H9 (cell line): ENCODE data around the gene SCGB2B2. TPM values are rescaled to one million over a fixed set of nuclear protein-coding genes. Genes with fewer than 3 reads are reported as not detected.

ENCODE experiments used
- DNase-seq: peaks from one replicate; pipeline ENCODE4 v3.0.0-alpha.2; 2017
- H2AFZ ChIP-seq: one replicate; pipeline ENCODE4 v1.6.1; 2013; ENCODE audit warnings: mild to moderate bottlenecking, low read length, control low read depth, moderate library complexity
- H2AK5ac ChIP-seq: 2 replicates; pipeline ENCODE4 v1.6.1; 2013; ENCODE audit warnings: low read length, control low read depth, mixed read lengths; ENCODE audit not compliant: insufficient read length
- H2BK120ac ChIP-seq: one replicate; pipeline ENCODE4 v1.6.1; 2013; ENCODE audit warnings: low read depth, mild to moderate bottlenecking, low read length, control low read depth, inconsistent platforms; ENCODE audit not compliant: poor library complexity, severe bottlenecking
- H2BK12ac ChIP-seq: 2 replicates; pipeline ENCODE4 v1.6.1; 2013; ENCODE audit warnings: low read length, control low read depth, mixed read lengths, low read depth; ENCODE audit not compliant: insufficient read length
- H2BK15ac ChIP-seq: 2 replicates; pipeline ENCODE4 v1.6.1; 2013; ENCODE audit warnings: low read depth, low read length, control low read depth
- H2BK20ac ChIP-seq: one replicate; pipeline ENCODE4 v1.6.1; 2013; ENCODE audit warnings: low read depth, mild to moderate bottlenecking, low read length, control low read depth, inconsistent platforms; ENCODE audit not compliant: poor library complexity, severe bottlenecking
- H2BK5ac ChIP-seq: 2 replicates; pipeline ENCODE4 v1.6.1; 2013; ENCODE audit warnings: low read length, control low read depth, mixed read lengths; ENCODE audit not compliant: insufficient read length
- H3K14ac ChIP-seq: 2 replicates; pipeline ENCODE4 v1.6.1; 2013; ENCODE audit warnings: low read length, control low read depth; ENCODE audit not compliant: insufficient read depth
- H3K18ac ChIP-seq: 2 replicates; pipeline ENCODE4 v1.6.1; 2013; ENCODE audit warnings: low read depth, mild to moderate bottlenecking, mixed read lengths, low read length, control low read depth; ENCODE audit not compliant: insufficient read length
- H3K23ac ChIP-seq: 2 replicates; pipeline ENCODE4 v1.6.1; 2013; ENCODE audit warnings: low read length, control low read depth, mixed read lengths, low read depth; ENCODE audit not compliant: insufficient read length
- H3K23me2 ChIP-seq: 2 replicates; pipeline ENCODE4 v1.6.1; 2013; ENCODE audit warnings: low read depth, mild to moderate bottlenecking, mixed read lengths, low read length, control low read depth; ENCODE audit not compliant: insufficient read length, poor library complexity, severe bottlenecking
- H3K27ac ChIP-seq: 2 replicates; pipeline ENCODE4 v1.5.1; 2013; ENCODE audit warnings: low read length, control low read depth, mixed read lengths, low read depth; ENCODE audit not compliant: insufficient read length
- H3K27me3 ChIP-seq: 2 replicates; pipeline ENCODE4 v1.6.1; 2013; ENCODE audit warnings: low read length, control low read depth, inconsistent platforms; ENCODE audit not compliant: insufficient read depth
- H3K4ac ChIP-seq: 2 replicates; pipeline ENCODE4 v1.6.1; 2013; ENCODE audit warnings: low read depth, mild to moderate bottlenecking, control low read depth, inconsistent platforms, low read length, moderate library complexity
- H3K4me1 ChIP-seq: 2 replicates; pipeline ENCODE4 v1.6.1; 2013; ENCODE audit warnings: low read length, control low read depth, inconsistent platforms; ENCODE audit not compliant: insufficient read depth
- H3K4me2 ChIP-seq: 2 replicates; pipeline ENCODE4 v1.6.1; 2013; ENCODE audit warnings: low read length, control low read depth, mixed read lengths; ENCODE audit not compliant: insufficient read length, insufficient read depth
- H3K56ac ChIP-seq: 2 replicates; pipeline ENCODE4 v1.6.1; 2013; ENCODE audit warnings: low read depth, mild to moderate bottlenecking, mixed read lengths, low read length, control low read depth; ENCODE audit not compliant: insufficient read length
- H3K79me1 ChIP-seq: 2 replicates; pipeline ENCODE4 v1.6.1; 2013; ENCODE audit warnings: low read depth, mild to moderate bottlenecking, moderate library complexity, low read length, control low read depth, inconsistent platforms; ENCODE audit not compliant: insufficient read depth, poor library complexity, severe bottlenecking
- H3K79me2 ChIP-seq: 2 replicates; pipeline ENCODE4 v1.6.1; 2013; ENCODE audit warnings: low read length, control low read depth, inconsistent platforms; ENCODE audit not compliant: insufficient read depth
- H3K9ac ChIP-seq: 2 replicates; pipeline ENCODE4 v1.6.1; 2013; ENCODE audit warnings: low read length, control low read depth, mixed read lengths; ENCODE audit not compliant: insufficient read length; ENCODE audit errors: extremely low read depth
- H3K9me3 ChIP-seq: one replicate; pipeline ENCODE4 v1.6.1; 2013; ENCODE audit warnings: low read depth, low read length, inconsistent platforms; ENCODE audit not compliant: control insufficient read depth
- H3T11ph ChIP-seq: one replicate; pipeline ENCODE4 v1.6.1; 2013; ENCODE audit warnings: mild to moderate bottlenecking, low read length, control low read depth, inconsistent platforms
- H4K20me1 ChIP-seq: one replicate; pipeline ENCODE4 v1.6.1; 2013; ENCODE audit not compliant: control insufficient read depth, insufficient read length, insufficient read depth
- H4K5ac ChIP-seq: 2 replicates; pipeline ENCODE4 v1.6.1; 2013; ENCODE audit warnings: low read depth, mild to moderate bottlenecking, mixed read lengths, low read length, control low read depth; ENCODE audit not compliant: insufficient read length
- H4K8ac ChIP-seq: replicated peaks from 2 replicates; pipeline ENCODE4 v1.6.1; 2013; ENCODE audit warnings: low read length, control low read depth, mixed read lengths, low read depth; ENCODE audit not compliant: insufficient read length
- H4K91ac ChIP-seq: 2 replicates; pipeline ENCODE4 v1.6.1; 2013; ENCODE audit warnings: low read depth, mild to moderate bottlenecking, moderate library complexity, mixed read lengths, low read length, control low read depth; ENCODE audit not compliant: insufficient read length
- H3K27ac Mint-ChIP-seq, 3 experiments: 2 replicates in 2 of 3; 3 replicates in 1 of 3; pipeline ENCODE4 v1.8.0; 2020 to 2021; ENCODE audit warnings: mixed read lengths in 3 of 3, mild to moderate bottlenecking in 1 of 3, moderate library complexity in 1 of 3
- H3K27me3 Mint-ChIP-seq: 2 replicates; pipeline ENCODE4 v1.8.0; 2021; ENCODE audit warnings: low read depth, mild to moderate bottlenecking, moderate library complexity, mixed read lengths
- H3K36me3 Mint-ChIP-seq, 3 experiments: 2 replicates in 2 of 3; 3 replicates in 1 of 3; pipeline ENCODE4 v1.8.0; 2020 to 2021; ENCODE audit warnings: low read depth in 3 of 3, mixed read lengths in 3 of 3; ENCODE audit not compliant: insufficient read depth in 1 of 3
- H3K4me1 Mint-ChIP-seq, 2 experiments: 2 replicates each; pipeline ENCODE4 v1.8.0; 2020; ENCODE audit warnings: mixed read lengths in 2 of 2
- H3K4me3 Mint-ChIP-seq, 2 experiments: 2 replicates in 1 of 2; 3 replicates in 1 of 2; pipeline ENCODE4 v1.8.0; 2020 to 2021; ENCODE audit warnings: mild to moderate bottlenecking in 2 of 2, mixed read lengths in 2 of 2, moderate library complexity in 1 of 2
- H3K9me3 Mint-ChIP-seq, 2 experiments: 2 replicates in 1 of 2; 3 replicates in 1 of 2; pipeline ENCODE4 v1.8.0; 2020; ENCODE audit warnings: mild to moderate bottlenecking in 2 of 2, mixed read lengths in 2 of 2, moderate library complexity in 1 of 2
- CTCF ChIP-seq: fragments of 200-600 bp; sonication (generic); conservative IDR thresholded peaks from 3 replicates; pipeline ENCODE4 v1.8.0; 2021; ENCODE audit warnings: antibody characterized with exemption, mild to moderate bottlenecking
- WGBS: extraction: QIAGEN DNeasy Blood & Tissue Kit; methylation state at CpG from one replicate; pipeline ENCODE4 v1.1.7; 2013; ENCODE audit warnings: missing lambda C conversion rate, low lambda C conversion rate, mixed read lengths; ENCODE audit not compliant: insufficient read length; ENCODE audit errors: extremely low coverage; 5-methylcytosine and 5-hydroxymethylcytosine counted together
- total RNA-seq: library from RNA; stranded (reverse); gene quantifications from 2 replicates; pipeline ENCODE4 v1.2.1, GENCODE V29; 2021

The SCGB2B2 gene
- total RNA-seq, 1 experiment from 2014 or later: not detected

- Histone ChIP-seq H3K14ac (no peak overlapping the region), H3K18ac (no peak overlapping the region), H2BK5ac (no peak overlapping the region), H2BK20ac (no peak overlapping the region), H2BK15ac (no peak overlapping the region), H3K4me2 (no peak overlapping the region), H3T11ph (no peak overlapping the region), H3K79me1 (no peaks in the 10 kb centered on the region), H3K23ac (no peak overlapping the region), H3K23me2 (no peaks in the 10 kb centered on the region), H2AK5ac (no peak overlapping the region), H3K56ac (no peak overlapping the region), H3K4ac (no peak overlapping the region), H3K27me3 (no peaks in the 10 kb centered on the region), H3K9ac (no peak overlapping the region), H2BK12ac (no peak overlapping the region), H4K5ac (no peak overlapping the region), H3K9me3 (no peaks in the 10 kb centered on the region), H3K4me1 (no peaks in the 10 kb centered on the region; the same call in 1 of the 2 replicates), H4K91ac (no peak overlapping the region), H4K8ac (no peak overlapping the region), H4K20me1 (no peaks in the 10 kb centered on the region), H2BK120ac (no peak overlapping the region), H2AFZ (no peak overlapping the region), H3K79me2 (no peaks in the 10 kb centered on the region), H3K27ac (no peak overlapping the region)
- Mint-ChIP-seq H3K27me3 (peaks cover 19% of the 10 kb centered on the region), H3K4me1 (peaks cover 0 to 12% of the 10 kb centered on the region in 2 experiments; a peak in 2 of 4 replicates), H3K27ac (no peak overlapping the region), H3K9me3 (peaks cover 14 to 83% of the 10 kb centered on the region in 2 experiments), H3K36me3 (peaks cover 0 to 4% (median 0%) of the 10 kb centered on the region in 3 experiments; a peak in 2 of 7 replicates), H3K4me3 (no peak overlapping the region; a peak in 1 of 5 replicates)
- peak; percentile 72 for DNase-seq
- WGBS: no CpG with 5 or more reads among the region's 5 CpGs
- TF ChIP-seq CTCF: peak; percentile 66; the same call in 2 of the 3 replicates
Observed at GRCh38 chr19:34662919-34663318, 14.0 kb downstream of the SCGB2B2 start.
